Smooth muscle cell (in vitro differentiated cells): ENCODE measurements around the gene ZNF384. TPM values are rescaled to one million over a fixed set of nuclear protein-coding genes. Genes with fewer than 3 reads are reported as not detected.

Experiments
- DNase-seq: peaks from one replicate; lab custom pipeline; 2025; ENCODE audit not compliant: unreplicated experiment; lab: John Stamatoyannopoulos, UW
- H2AFZ ChIP-seq: fragments of 200-600 bp; sonication (generic); 2 replicates; pipeline ENCODE4 v1.6.0; 2016; ENCODE audit warnings: antibody characterized with exemption, low read depth, mild to moderate bottlenecking
- H3F3A ChIP-seq: fragments of 200-600 bp; sonication (generic); 2 replicates; pipeline ENCODE4 v1.6.0; 2017; ENCODE audit warnings: antibody characterized with exemption, low read depth
- H3K27ac ChIP-seq: fragments of 200-600 bp; sonication (generic); 2 replicates; pipeline ENCODE4 v1.5.1; 2016; ENCODE audit warnings: low read depth, mild to moderate bottlenecking
- H3K27me3 ChIP-seq: fragments of 200-600 bp; sonication (generic); 2 replicates; pipeline ENCODE4 v1.6.1; 2016; ENCODE audit warnings: low read depth, mild to moderate bottlenecking
- H3K36me3 ChIP-seq: fragments of 200-600 bp; sonication (generic); 2 replicates; pipeline ENCODE4 v1.5.1; 2016; ENCODE audit warnings: low read depth
- H3K4me1 ChIP-seq: fragments of 200-600 bp; sonication (generic); 2 replicates; pipeline ENCODE4 v1.5.1; 2016; ENCODE audit warnings: low read depth
- H3K4me2 ChIP-seq: fragments of 200-600 bp; sonication (generic); 2 replicates; pipeline ENCODE4 v1.6.0; 2016; ENCODE audit warnings: mild to moderate bottlenecking
- H3K4me3 ChIP-seq: fragments of 200-600 bp; sonication (generic); 2 replicates; pipeline ENCODE4 v1.5.1; 2016; ENCODE audit warnings: mild to moderate bottlenecking
- H3K79me2 ChIP-seq: fragments of 200-600 bp; sonication (generic); 2 replicates; pipeline ENCODE4 v1.6.0; 2016; ENCODE audit warnings: low read depth, mild to moderate bottlenecking
- H3K9ac ChIP-seq: fragments of 200-600 bp; sonication (generic); 2 replicates; pipeline ENCODE4 v1.6.0; 2016; ENCODE audit warnings: low read depth
- H3K9me3 ChIP-seq: fragments of 200-600 bp; sonication (generic); replicated peaks from 2 replicates; pipeline ENCODE4 v1.5.1; 2016; ENCODE audit warnings: low read depth
- H4K20me1 ChIP-seq: fragments of 200-600 bp; sonication (generic); 2 replicates; pipeline ENCODE4 v1.6.0; 2016; ENCODE audit warnings: low read depth
- WGBS: methylation state at CpG from one replicate; pipeline ENCODE4 v1.1.7; 2016; ENCODE audit warnings: low lambda C conversion rate; 5-methylcytosine and 5-hydroxymethylcytosine counted together
- polyA plus RNA-seq: library from polyadenylated mRNA; unstranded; fragments of >200 nt; fragmentation: Nextera tagmentation; extraction: Ambion mirVana; gene quantifications from 2 replicates; pipeline ENCODE4 v1.2.1, GENCODE V29; 2016
- small RNA-seq: library from RNA; depleted of rRNA; stranded (forward); fragments of <200 nt; gene quantifications from one replicate; pipeline ENCODE3, GENCODE V24; 2014
- total RNA-seq: library from RNA; depleted of rRNA; stranded (reverse); fragments of >200 nt; gene quantifications from 2 replicates; pipeline ENCODE4 v1.2.3, GENCODE V29; 2014
- TF ChIP-seq, protein P1 (sequence below): fragments of 200-600 bp; sonication (generic); IDR thresholded peaks from 2 replicates; pipeline ENCODE4 v1.5.1; 2017; ENCODE audit warnings: borderline replicate concordance, mild to moderate bottlenecking, antibody characterized with exemption; ENCODE audit not compliant: insufficient read depth, poor library complexity, severe bottlenecking

The ZNF384 gene
- total and polyA plus RNA-seq, 2 experiments from 2014 or later: 31.0 to 36.1 TPM

DNA sequence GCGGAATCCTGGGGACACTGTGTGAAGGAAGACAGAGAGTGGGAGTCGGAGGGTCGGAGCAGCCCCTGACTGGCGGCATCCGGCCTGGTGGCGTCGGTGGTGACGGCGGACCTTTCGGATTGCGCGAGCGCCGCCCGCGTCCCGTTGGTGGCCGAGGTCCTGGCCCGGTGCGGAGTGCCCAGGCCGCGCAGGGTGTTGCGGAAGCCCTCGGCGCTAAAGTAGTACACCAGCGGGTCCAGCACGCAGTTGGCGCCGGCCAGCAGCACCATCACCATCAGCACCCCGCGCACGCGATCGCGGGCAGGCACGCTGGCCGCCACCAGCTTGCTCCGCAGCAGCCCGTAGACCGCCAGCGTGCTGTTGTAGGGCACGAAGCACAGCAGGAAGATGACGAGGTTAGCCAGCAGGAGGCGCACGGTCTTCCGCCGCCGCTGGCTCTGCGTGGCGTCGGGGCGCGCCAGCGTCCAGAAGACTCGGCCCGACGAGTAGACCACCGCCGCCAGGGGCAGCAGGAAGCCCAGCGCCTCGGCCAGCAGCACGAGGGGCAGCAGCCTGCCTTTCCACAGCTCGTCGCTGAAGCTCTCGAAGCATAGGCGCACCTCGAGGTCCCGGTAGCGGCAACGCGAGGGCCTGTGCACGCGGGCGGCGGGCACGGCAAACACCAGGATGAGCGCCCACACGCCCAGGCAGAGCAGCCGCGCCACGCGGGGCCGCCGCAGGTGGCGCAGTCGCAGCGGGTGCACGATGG lies 68.9 kb downstream of the ZNF384 start:
- no peak for DNase-seq
- WGBS: 39% methylated on average over 78 of the region's 88 CpGs
- no peaks in the 10 kb centered on the region for H3K79me2 ChIP-seq
- H2AFZ ChIP-seq: peak overlapping the region; percentile 43
- H4K20me1 ChIP-seq: no peaks in the 10 kb centered on the region
- no peak overlapping the region for H3K4me3 ChIP-seq
- H3K9me3 ChIP-seq: no peaks in the 10 kb centered on the region
- no peak overlapping the region for H3K27ac ChIP-seq
- H3K9ac ChIP-seq: no peak overlapping the region
- H3K36me3 ChIP-seq: no peaks in the 10 kb centered on the region
- peak overlapping the region; percentile 74 for H3K4me2 ChIP-seq
- TF ChIP-seq, protein P1, sequence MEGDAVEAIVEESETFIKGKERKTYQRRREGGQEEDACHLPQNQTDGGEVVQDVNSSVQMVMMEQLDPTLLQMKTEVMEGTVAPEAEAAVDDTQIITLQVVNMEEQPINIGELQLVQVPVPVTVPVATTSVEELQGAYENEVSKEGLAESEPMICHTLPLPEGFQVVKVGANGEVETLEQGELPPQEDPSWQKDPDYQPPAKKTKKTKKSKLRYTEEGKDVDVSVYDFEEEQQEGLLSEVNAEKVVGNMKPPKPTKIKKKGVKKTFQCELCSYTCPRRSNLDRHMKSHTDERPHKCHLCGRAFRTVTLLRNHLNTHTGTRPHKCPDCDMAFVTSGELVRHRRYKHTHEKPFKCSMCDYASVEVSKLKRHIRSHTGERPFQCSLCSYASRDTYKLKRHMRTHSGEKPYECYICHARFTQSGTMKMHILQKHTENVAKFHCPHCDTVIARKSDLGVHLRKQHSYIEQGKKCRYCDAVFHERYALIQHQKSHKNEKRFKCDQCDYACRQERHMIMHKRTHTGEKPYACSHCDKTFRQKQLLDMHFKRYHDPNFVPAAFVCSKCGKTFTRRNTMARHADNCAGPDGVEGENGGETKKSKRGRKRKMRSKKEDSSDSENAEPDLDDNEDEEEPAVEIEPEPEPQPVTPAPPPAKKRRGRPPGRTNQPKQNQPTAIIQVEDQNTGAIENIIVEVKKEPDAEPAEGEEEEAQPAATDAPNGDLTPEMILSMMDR: peak; percentile 53
- no peaks in the 10 kb centered on the region for H3K4me1 ChIP-seq
- no peaks in the 10 kb centered on the region for H3F3A ChIP-seq
- no peaks in the 10 kb centered on the region for H3K27me3 ChIP-seq

GRCh38 chr12:6618483-6619225 lies 70.5 kb downstream of the ZNF384 start:
- Histone ChIP-seq H3K4me1 (no peaks in the 10 kb centered on the region), H3K27ac (no peak overlapping the region), H3K4me2 (no peak overlapping the region), H3K36me3 (no peaks in the 10 kb centered on the region), H4K20me1 (no peaks in the 10 kb centered on the region), H3K79me2 (no peaks in the 10 kb centered on the region), H3K9me3 (no peaks in the 10 kb centered on the region), H3K4me3 (no peak overlapping the region), H3K9ac (no peak overlapping the region), H3F3A (peaks cover 6% of the 10 kb centered on the region), H2AFZ (no peak overlapping the region), H3K27me3 (no peaks in the 10 kb centered on the region)
- TF ChIP-seq, protein P1: no peak
- DNase-seq: no peak
- WGBS: 85% methylated on average over 5 of the region's 5 CpGs

Small RNAs within 50 kb of the gene (small RNA-seq; reads per million reads assigned to genes)
- gene RNU6-781P: not detected

Other genes starting within 250 kb of the ZNF384 start
- not detected in 2 replicates for gene CD27, start 244.4 kb downstream of the ZNF384 start, total RNA-seq
- gene CD27, start 244.4 kb downstream of the ZNF384 start, polyA plus RNA-seq: not detected in 2 replicates
- 0.85 TPM in 1 of 2 replicates, not detected in the other for gene TAPBPL, start 237.3 kb downstream of the ZNF384 start, total RNA-seq
- gene TAPBPL, start 237.3 kb downstream of the ZNF384 start, polyA plus RNA-seq: 1.5 and 3.2 TPM in 2 replicates
- gene VAMP1, start 218.7 kb downstream of the ZNF384 start, total RNA-seq: 3.5 and 10.0 TPM in 2 replicates
- gene VAMP1, start 218.7 kb downstream of the ZNF384 start, polyA plus RNA-seq: 7.5 and 8.6 TPM in 2 replicates
- gene MRPL51, start 196.1 kb downstream of the ZNF384 start, total RNA-seq: 122 and 126 TPM in 2 replicates
- gene MRPL51, start 196.1 kb downstream of the ZNF384 start, polyA plus RNA-seq: 364 and 377 TPM in 2 replicates
- 22.7 and 78.9 TPM in 2 replicates for gene NCAPD2, start 195.3 kb downstream of the ZNF384 start, total RNA-seq
- gene NCAPD2, start 195.3 kb downstream of the ZNF384 start, polyA plus RNA-seq: 17.6 and 21.5 TPM in 2 replicates
- 5,015 and 5,158 TPM in 2 replicates for gene GAPDH, start 154.9 kb downstream of the ZNF384 start, total RNA-seq
- gene GAPDH, start 154.9 kb downstream of the ZNF384 start, polyA plus RNA-seq: 9,934 and 11,119 TPM in 2 replicates
- gene IFFO1, start 133.3 kb downstream of the ZNF384 start, total RNA-seq: 4.2 and 5.2 TPM in 2 replicates
- 13.3 and 19.1 TPM in 2 replicates for gene IFFO1, start 133.3 kb downstream of the ZNF384 start, polyA plus RNA-seq
- 29.7 and 41.9 TPM in 2 replicates for gene NOP2, start 121.1 kb downstream of the ZNF384 start, total RNA-seq
- 23.6 and 30.4 TPM in 2 replicates for gene NOP2, start 121.1 kb downstream of the ZNF384 start, polyA plus RNA-seq
- gene CHD4, start 82.0 kb downstream of the ZNF384 start, total RNA-seq: 172 and 176 TPM in 2 replicates
- 87.5 and 122 TPM in 2 replicates for gene CHD4, start 82.0 kb downstream of the ZNF384 start, polyA plus RNA-seq
- gene LPAR5, start 53.4 kb downstream of the ZNF384 start, total RNA-seq: 2.0 and 4.4 TPM in 2 replicates
- gene LPAR5, start 53.4 kb downstream of the ZNF384 start, polyA plus RNA-seq: 1.3 and 1.8 TPM in 2 replicates
- not detected in 2 replicates for gene ACRBP, start 41.9 kb downstream of the ZNF384 start, total RNA-seq
- gene ACRBP, start 41.9 kb downstream of the ZNF384 start, polyA plus RNA-seq: 0.82 TPM in 1 of 2 replicates, not detected in the other
- 24.8 and 45.0 TPM in 2 replicates for gene ING4, start 26.3 kb downstream of the ZNF384 start, total RNA-seq
- 27.0 and 33.5 TPM in 2 replicates for gene ING4, start 26.3 kb downstream of the ZNF384 start, polyA plus RNA-seq
- gene PIANP, start 11.4 kb upstream of the ZNF384 start, total RNA-seq: 1.4 TPM in 1 of 2 replicates, not detected in the other
- gene PIANP, start 11.4 kb upstream of the ZNF384 start, polyA plus RNA-seq: 2.8 and 3.8 TPM in 2 replicates
- gene COPS7A, start 34.7 kb upstream of the ZNF384 start, total RNA-seq: 56.6 and 59.6 TPM in 2 replicates
- gene COPS7A, start 34.7 kb upstream of the ZNF384 start, polyA plus RNA-seq: 78.0 and 105 TPM in 2 replicates
- 182 and 185 TPM in 2 replicates for gene MLF2, start 63.8 kb upstream of the ZNF384 start, total RNA-seq
- 381 and 398 TPM in 2 replicates for gene MLF2, start 63.8 kb upstream of the ZNF384 start, polyA plus RNA-seq
- gene PTMS, start 77.0 kb upstream of the ZNF384 start, total RNA-seq: 115 and 125 TPM in 2 replicates
- gene PTMS, start 77.0 kb upstream of the ZNF384 start, polyA plus RNA-seq: 379 and 381 TPM in 2 replicates
- 0.18 and 1.0 TPM in 2 replicates for gene LAG3, start 83.1 kb upstream of the ZNF384 start, total RNA-seq
- 1.7 and 3.7 TPM in 2 replicates for gene LAG3, start 83.1 kb upstream of the ZNF384 start, polyA plus RNA-seq
- gene CD4, start 100.2 kb upstream of the ZNF384 start, total RNA-seq: 0.13 and 0.22 TPM in 2 replicates
- 1.3 and 2.5 TPM in 2 replicates for gene CD4, start 100.2 kb upstream of the ZNF384 start, polyA plus RNA-seq
- 0.76 and 2.9 TPM in 2 replicates for gene GPR162, start 132.4 kb upstream of the ZNF384 start, total RNA-seq
- gene GPR162, start 132.4 kb upstream of the ZNF384 start, polyA plus RNA-seq: 2.1 and 3.0 TPM in 2 replicates
- 36.7 and 42.8 TPM in 2 replicates for gene P3H3, start 139.0 kb upstream of the ZNF384 start, total RNA-seq
- 106 and 108 TPM in 2 replicates for gene P3H3, start 139.0 kb upstream of the ZNF384 start, polyA plus RNA-seq
- 4.0 and 6.2 TPM in 2 replicates for gene GNB3, start 151.6 kb upstream of the ZNF384 start, total RNA-seq
- gene GNB3, start 151.6 kb upstream of the ZNF384 start, polyA plus RNA-seq: 4.8 and 6.3 TPM in 2 replicates
- 5.3 and 7.4 TPM in 2 replicates for gene CDCA3, start 161.9 kb upstream of the ZNF384 start, total RNA-seq
- 9.4 and 10.6 TPM in 2 replicates for gene CDCA3, start 161.9 kb upstream of the ZNF384 start, polyA plus RNA-seq
- gene USP5, start 162.8 kb upstream of the ZNF384 start, total RNA-seq: 51.3 and 52.5 TPM in 2 replicates
- gene USP5, start 162.8 kb upstream of the ZNF384 start, polyA plus RNA-seq: 63.1 and 64.9 TPM in 2 replicates
- gene TPI1, start 178.2 kb upstream of the ZNF384 start, total RNA-seq: 1,112 and 1,199 TPM in 2 replicates
- gene TPI1, start 178.2 kb upstream of the ZNF384 start, polyA plus RNA-seq: 2,097 and 2,100 TPM in 2 replicates
- 2.3 and 2.5 TPM in 2 replicates for gene SPSB2, start 183.9 kb upstream of the ZNF384 start, total RNA-seq
- gene SPSB2, start 183.9 kb upstream of the ZNF384 start, polyA plus RNA-seq: 5.9 and 7.9 TPM in 2 replicates
- 14.2 and 19.9 TPM in 2 replicates for gene LRRC23, start 215.4 kb upstream of the ZNF384 start, total RNA-seq
- gene LRRC23, start 215.4 kb upstream of the ZNF384 start, polyA plus RNA-seq: 13.7 and 19.5 TPM in 2 replicates
- 52.5 and 58.8 TPM in 2 replicates for gene ENO2, start 225.2 kb upstream of the ZNF384 start, total RNA-seq
- gene ENO2, start 225.2 kb upstream of the ZNF384 start, polyA plus RNA-seq: 105 and 127 TPM in 2 replicates
- gene ATN1, start 238.6 kb upstream of the ZNF384 start, total RNA-seq: 9.9 and 30.4 TPM in 2 replicates
- 28.8 and 36.1 TPM in 2 replicates for gene ATN1, start 238.6 kb upstream of the ZNF384 start, polyA plus RNA-seq